A549 (cell line): ENCODE measurements around the gene KDM4B. TPM values are rescaled to one million over a fixed set of nuclear protein-coding genes. Genes with fewer than 3 reads are reported as not detected.

Source experiments
- ATAC-seq, 2 experiments: fragments of 200-7000 bp in 1 of 2; fragments of >200 bp in 1 of 2; cut with Nextera tagmentation in 1 of 2; cut with Tn5 transposase in 1 of 2; 3 replicates each; pipeline versions ENCODE4 v1.8.0 to v1.9.1; 2018 to 2020; ENCODE audit warnings: mild to moderate bottlenecking in 1 of 2, moderate library complexity in 1 of 2
- CTCF ChIA-PET: fragments of 300-600 bp; sonication (Branson Sonifier 250); formaldehyde crosslinking; extraction: SDS; loops from one replicate; lab custom pipeline; 2021; ENCODE audit warnings: antibody characterized with exemption, inconsistent platforms; lab: Yijun Ruan, JAX
- POLR2A ChIA-PET: fragments of 350-600 bp; formaldehyde crosslinking; extraction: SDS; loops from one replicate; lab custom pipeline; 2021; ENCODE audit warnings: antibody characterized with exemption, inconsistent platforms; lab: Yijun Ruan, JAX
- DNase-seq, 2 experiments: peaks; one replicate each; pipeline versions ENCODE4 v3.0.0 to v3.0.0-alpha.2; 2011 to 2016; ENCODE audit warnings: low read depth in 1 of 2, low spot score in 1 of 2
- FAIRE-seq: peaks from 2 replicates; lab custom pipeline; 2011; peaks lifted over from hg19 to GRCh38; lab: Jason Lieb, UNC
- H3K27ac ChIP-seq, 2 experiments: fragments of >200 bp; sonication (Bioruptor Twin); formaldehyde crosslinking; 3 replicates each; pipeline ENCODE4 v1.5.1; 2016 to 2017
- H3K4me1 ChIP-seq: fragments of >200 bp; sonication (Bioruptor Twin); formaldehyde crosslinking; 3 replicates; pipeline ENCODE4 v1.6.1; 2016
- H3K4me2 ChIP-seq: fragments of >200 bp; sonication (Bioruptor Twin); formaldehyde crosslinking; 3 replicates; pipeline ENCODE4 v1.6.1; 2016
- H3K4me3 ChIP-seq: fragments of >200 bp; sonication (Bioruptor Twin); formaldehyde crosslinking; 3 replicates; pipeline ENCODE4 v1.5.1; 2016
- H3K9me3 ChIP-seq: fragments of >200 bp; sonication (Bioruptor Twin); formaldehyde crosslinking; 3 replicates; pipeline ENCODE4 v1.6.1; 2016
- EHMT2 ChIP-seq: fragments of 200-600 bp; sonication (generic); IDR thresholded peaks from 2 replicates; pipeline ENCODE4 v1.6.1; 2016; ENCODE audit warnings: antibody characterized with exemption, low read depth, mild to moderate bottlenecking, moderate library complexity
- GATA3 ChIP-seq: IDR thresholded peaks from 2 replicates; pipeline ENCODE4 v1.6.1; 2012; ENCODE audit warnings: borderline replicate concordance
- HDAC2 ChIP-seq: fragments of 200-600 bp; sonication (generic); IDR thresholded peaks from 2 replicates; pipeline ENCODE4 v1.6.1; 2016
- HEYL ChIP-seq: fragments of 250-450 bp; sonication (Bioruptor Pico); IDR thresholded peaks from 2 replicates; pipeline ENCODE4 v1.8.0; 2021; ENCODE audit warnings: mild to moderate bottlenecking, moderate library complexity
- HOXA7 ChIP-seq: fragments of 250-450 bp; sonication (Bioruptor Pico); IDR thresholded peaks from 2 replicates; pipeline ENCODE4 v1.5.0; 2020; ENCODE audit warnings: mild to moderate bottlenecking, moderate library complexity
- HOXB5 ChIP-seq: fragments of 250-450 bp; sonication (Bioruptor Pico); IDR thresholded peaks from 2 replicates; pipeline ENCODE4 v1.5.0; 2020; ENCODE audit warnings: mild to moderate bottlenecking, moderate library complexity
- JUN ChIP-seq, 2 experiments: fragments of >200 bp; sonication (Bioruptor Twin); formaldehyde crosslinking; IDR thresholded peaks; 2 replicates in 1 of 2; 3 replicates in 1 of 2; pipeline ENCODE4 v1.6.1; 2016 to 2017
- KDM5A ChIP-seq: fragments of 200-600 bp; sonication (generic); IDR thresholded peaks from 2 replicates; pipeline ENCODE4 v1.6.1; 2016; ENCODE audit warnings: antibody characterized with exemption, mild to moderate bottlenecking
- MYC ChIP-seq: IDR thresholded peaks from 2 replicates; pipeline ENCODE4 v1.6.1; 2012; ENCODE audit warnings: mild to moderate bottlenecking, inconsistent platforms, low read length, improper control_type of control experiment, borderline replicate concordance
- POLR2A ChIP-seq: IDR thresholded peaks from 2 replicates; pipeline ENCODE4 v1.6.1; 2012; ENCODE audit warnings: mild to moderate bottlenecking, low read length
- RARB ChIP-seq: fragments of 250-450 bp; sonication (Bioruptor Pico); IDR thresholded peaks from 2 replicates; pipeline ENCODE4 v1.8.0; 2021; ENCODE audit warnings: mild to moderate bottlenecking, moderate library complexity
- RNF2 ChIP-seq: fragments of 200-600 bp; sonication (generic); IDR thresholded peaks from 2 replicates; pipeline ENCODE4 v1.6.1; 2016; ENCODE audit warnings: low read depth, mild to moderate bottlenecking, antibody characterized with exemption, moderate library complexity, borderline replicate concordance
- SMC3 ChIP-seq: fragments of >200 bp; sonication (Bioruptor Twin); formaldehyde crosslinking; IDR thresholded peaks from 3 replicates; pipeline ENCODE4 v1.6.1; 2018; ENCODE audit warnings: inconsistent platforms
- TP53 ChIP-seq: fragments of 250-450 bp; sonication (Bioruptor Pico); IDR thresholded peaks from 2 replicates; pipeline ENCODE4 v1.5.0; 2021; ENCODE audit warnings: mild to moderate bottlenecking, moderate library complexity
- ZC3H11A ChIP-seq: fragments of 450-650 bp; IDR thresholded peaks from 2 replicates; pipeline ENCODE4 v1.6.1; 2014; ENCODE audit warnings: antibody characterized with exemption, mild to moderate bottlenecking
- ZFP36 ChIP-seq: fragments of 450-650 bp; IDR thresholded peaks from 2 replicates; pipeline ENCODE4 v1.6.1; 2014; ENCODE audit warnings: borderline replicate concordance; ENCODE audit not compliant: partially characterized antibody
- ZNF302 ChIP-seq: fragments of 250-450 bp; sonication (Bioruptor Pico); IDR thresholded peaks from 2 replicates; pipeline ENCODE4 v1.9.0; 2021; ENCODE audit warnings: inconsistent platforms, mild to moderate bottlenecking, moderate library complexity
- ZSCAN20 ChIP-seq: fragments of 250-450 bp; sonication (Bioruptor Pico); IDR thresholded peaks from 2 replicates; pipeline ENCODE4 v1.8.0; 2022; ENCODE audit warnings: mild to moderate bottlenecking, moderate library complexity
- WGBS: methylation state at CpG from one replicate; pipeline ENCODE4 v1.1.6; 2017; ENCODE audit errors: missing lambda C conversion rate; 5-methylcytosine and 5-hydroxymethylcytosine counted together
- polyA plus RNA-seq, 4 experiments: library from polyadenylated mRNA; depleted of rRNA in 3 of 4; stranded (reverse); fragments of >200 nt; fragmentation: RNase III in 1 of 4; extraction: RNeasy Plus Mini Kit Qiagen cat#74134 plus additional on column Dnase treatment in 1 of 4; gene quantifications; 2 replicates in 3 of 4; 3 replicates in 1 of 4; pipeline ENCODE4 v1.2.3, GENCODE V29; 2011 to 2017
- TF ChIP-seq, protein P1 (sequence below): fragments of 200-600 bp; sonication (generic); IDR thresholded peaks from 2 replicates; pipeline ENCODE4 v1.6.1; 2016; ENCODE audit warnings: antibody characterized with exemption, mild to moderate bottlenecking, moderate library complexity
- TF ChIP-seq, protein P2 (sequence below): fragments of 450-650 bp; IDR thresholded peaks from 2 replicates; pipeline ENCODE4 v1.6.1; 2014; ENCODE audit warnings: antibody characterized with exemption
- TF ChIP-seq, protein P3 (sequence below): fragments of >200 bp; sonication (Bioruptor Twin); formaldehyde crosslinking; IDR thresholded peaks from 2 replicates; pipeline ENCODE4 v1.6.1; 2016

The KDM4B gene
- polyA plus RNA-seq, 2 of the 4 experiments (the other 2 are of a cell fraction) = 3.0 to 4.6 TPM

DNA sequence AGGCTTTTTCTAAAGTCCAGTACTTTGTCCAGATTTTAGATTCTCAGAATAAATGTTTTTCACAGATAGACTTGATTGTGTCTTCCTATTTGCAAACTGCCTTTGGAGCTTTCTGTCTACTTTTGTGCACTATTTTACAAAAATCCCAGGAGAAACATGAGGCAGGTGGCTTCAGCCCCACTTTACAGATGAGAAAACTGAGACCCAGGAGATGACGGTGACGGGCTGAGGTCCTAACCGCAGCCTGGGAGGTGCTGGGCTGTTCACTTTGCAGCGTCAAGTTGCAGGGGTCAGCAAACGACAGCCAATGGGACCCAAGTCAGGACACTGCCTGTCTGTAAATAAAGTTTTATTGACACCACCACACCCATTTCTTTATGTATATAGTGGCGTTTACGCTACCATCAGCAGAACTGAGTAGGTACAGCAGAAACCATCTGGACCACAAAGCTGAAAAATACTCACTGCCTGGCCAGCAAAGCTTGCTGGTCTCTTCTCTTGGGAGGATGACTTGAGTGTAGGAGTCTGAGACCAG, 6.8 kb upstream of the KDM4B start:
- no peak for TF ChIP-seq HOXB5 (CRISPR knock-in tag)
- TF ChIP-seq SMC3 = no peak
- TF ChIP-seq, protein P1, sequence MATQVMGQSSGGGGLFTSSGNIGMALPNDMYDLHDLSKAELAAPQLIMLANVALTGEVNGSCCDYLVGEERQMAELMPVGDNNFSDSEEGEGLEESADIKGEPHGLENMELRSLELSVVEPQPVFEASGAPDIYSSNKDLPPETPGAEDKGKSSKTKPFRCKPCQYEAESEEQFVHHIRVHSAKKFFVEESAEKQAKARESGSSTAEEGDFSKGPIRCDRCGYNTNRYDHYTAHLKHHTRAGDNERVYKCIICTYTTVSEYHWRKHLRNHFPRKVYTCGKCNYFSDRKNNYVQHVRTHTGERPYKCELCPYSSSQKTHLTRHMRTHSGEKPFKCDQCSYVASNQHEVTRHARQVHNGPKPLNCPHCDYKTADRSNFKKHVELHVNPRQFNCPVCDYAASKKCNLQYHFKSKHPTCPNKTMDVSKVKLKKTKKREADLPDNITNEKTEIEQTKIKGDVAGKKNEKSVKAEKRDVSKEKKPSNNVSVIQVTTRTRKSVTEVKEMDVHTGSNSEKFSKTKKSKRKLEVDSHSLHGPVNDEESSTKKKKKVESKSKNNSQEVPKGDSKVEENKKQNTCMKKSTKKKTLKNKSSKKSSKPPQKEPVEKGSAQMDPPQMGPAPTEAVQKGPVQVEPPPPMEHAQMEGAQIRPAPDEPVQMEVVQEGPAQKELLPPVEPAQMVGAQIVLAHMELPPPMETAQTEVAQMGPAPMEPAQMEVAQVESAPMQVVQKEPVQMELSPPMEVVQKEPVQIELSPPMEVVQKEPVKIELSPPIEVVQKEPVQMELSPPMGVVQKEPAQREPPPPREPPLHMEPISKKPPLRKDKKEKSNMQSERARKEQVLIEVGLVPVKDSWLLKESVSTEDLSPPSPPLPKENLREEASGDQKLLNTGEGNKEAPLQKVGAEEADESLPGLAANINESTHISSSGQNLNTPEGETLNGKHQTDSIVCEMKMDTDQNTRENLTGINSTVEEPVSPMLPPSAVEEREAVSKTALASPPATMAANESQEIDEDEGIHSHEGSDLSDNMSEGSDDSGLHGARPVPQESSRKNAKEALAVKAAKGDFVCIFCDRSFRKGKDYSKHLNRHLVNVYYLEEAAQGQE = no peak
- no peak for TF ChIP-seq KDM5A
- TF ChIP-seq EHMT2 = no peak
- ChIA-PET CTCF (interaction anchor here (0.6 kb wide), 2 partner anchors 27 to 84 kb away, joined by 3 to 4 read pairs; no protein-coding TSS in a partner anchor), POLR2A (no interaction called here)
- Histone ChIP-seq H3K4me3 (no peak overlapping the region), H3K4me1 (no peaks in the 10 kb centered on the region), H3K9me3 (no peaks in the 10 kb centered on the region), H3K4me2 (no peak overlapping the region), H3K27ac (no peak overlapping the region)
- WGBS = 87% methylated on average over 7 of the region's 7 CpGs
- no peak for ATAC-seq
- no peak for DNase-seq
- FAIRE-seq = no peak

DNA sequence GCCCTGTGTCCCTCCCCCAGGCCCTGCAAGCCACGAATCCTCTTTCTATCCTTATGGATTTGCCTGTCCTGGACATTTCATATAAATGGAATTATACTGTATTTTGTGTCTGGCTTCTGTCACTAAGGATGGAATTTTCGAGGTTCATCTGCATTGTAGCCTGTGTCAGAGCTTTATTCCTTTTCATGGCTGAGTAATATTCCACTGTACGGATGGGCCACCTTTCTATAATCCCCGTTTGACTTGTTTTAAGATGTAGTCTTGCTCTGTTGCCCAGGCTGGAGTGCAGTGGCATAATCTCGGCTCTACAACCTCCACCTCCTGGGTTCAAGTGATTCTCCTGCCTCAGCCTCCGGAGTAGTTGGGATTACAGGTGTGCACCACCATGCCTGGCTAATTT, 3.9 kb upstream of the KDM4B start:
- FAIRE-seq = no peak
- WGBS = 90% methylated on average over 6 of the region's 6 CpGs
- CTCF ChIA-PET = no interaction called here
- no peak overlapping the region for H3K4me3 ChIP-seq
- 0 out of 3 replicates have a peak, but pooled peaks cover 4% of the 10 kb centered on the region for H3K4me1 ChIP-seq
- no peak for DNase-seq
- no peaks in the 10 kb centered on the region for H3K9me3 ChIP-seq
- H3K27ac ChIP-seq = no peak overlapping the region
- TF ChIP-seq HDAC2 = no peak
- TF ChIP-seq MYC = no peak
- TF ChIP-seq, protein P2, sequence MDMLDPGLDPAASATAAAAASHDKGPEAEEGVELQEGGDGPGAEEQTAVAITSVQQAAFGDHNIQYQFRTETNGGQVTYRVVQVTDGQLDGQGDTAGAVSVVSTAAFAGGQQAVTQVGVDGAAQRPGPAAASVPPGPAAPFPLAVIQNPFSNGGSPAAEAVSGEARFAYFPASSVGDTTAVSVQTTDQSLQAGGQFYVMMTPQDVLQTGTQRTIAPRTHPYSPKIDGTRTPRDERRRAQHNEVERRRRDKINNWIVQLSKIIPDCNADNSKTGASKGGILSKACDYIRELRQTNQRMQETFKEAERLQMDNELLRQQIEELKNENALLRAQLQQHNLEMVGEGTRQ = no peak
- no peak for TF ChIP-seq GATA3
- TF ChIP-seq, protein P3, sequence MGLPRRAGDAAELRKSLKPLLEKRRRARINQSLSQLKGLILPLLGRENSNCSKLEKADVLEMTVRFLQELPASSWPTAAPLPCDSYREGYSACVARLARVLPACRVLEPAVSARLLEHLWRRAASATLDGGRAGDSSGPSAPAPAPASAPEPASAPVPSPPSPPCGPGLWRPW = no peak
- TF ChIP-seq JUN (IDR thresholded peaks at IDR 0.05) = no peak
- TF ChIP-seq ZFP36 = no peak
- no peak for TF ChIP-seq SMC3
- H3K4me2 ChIP-seq = no peak overlapping the region
- no peak for ATAC-seq
- POLR2A ChIA-PET = no interaction called here

DNA sequence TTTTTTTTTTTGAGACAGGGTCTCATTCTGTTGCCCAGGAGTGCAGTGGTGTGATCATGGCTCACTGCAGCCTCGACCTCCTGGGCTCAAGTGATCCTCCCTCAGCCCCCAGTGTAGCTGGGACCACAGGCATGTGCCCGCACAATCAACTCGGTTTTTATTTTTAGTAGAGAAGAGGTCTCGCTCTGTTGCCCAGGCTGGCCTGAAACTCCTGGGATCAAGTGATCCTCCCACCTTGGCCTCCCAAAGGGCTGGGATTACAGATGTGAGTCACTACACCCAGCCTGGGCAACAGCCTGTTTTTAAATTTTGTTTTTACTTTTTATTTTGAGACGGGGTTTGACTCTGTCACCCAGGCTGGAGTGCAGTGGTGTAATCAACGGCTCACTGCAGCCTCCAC, 2.3 kb upstream of the KDM4B start:
- TF ChIP-seq, protein P3 = no peak
- TF ChIP-seq JUN (IDR thresholded peaks at IDR 0.05) (no peak), HEYL (CRISPR knock-in tag) (no peak), RARB (CRISPR knock-in tag) (no peak), POLR2A (no peak), RNF2 (no peak), TP53 (no peak), ZSCAN20 (CRISPR knock-in tag) (no peak), HOXA7 (CRISPR knock-in tag) (no peak), ZNF302 (CRISPR knock-in tag) (no peak), ZC3H11A (no peak)
- TF ChIP-seq, all 56 proteins: peak for 0
- CTCF ChIA-PET = no interaction called here

More for the DNA sequence above, 2.3 kb upstream of the KDM4B start:
- no peak for FAIRE-seq
- H3K4me1 ChIP-seq = peaks cover 12% of the 10 kb centered on the region; the same call in 2 of the 3 replicates
- H3K4me3 ChIP-seq = no peak overlapping the region
- H3K4me2 ChIP-seq = no peak overlapping the region
- H3K9me3 ChIP-seq = no peaks in the 10 kb centered on the region
- no peak for ATAC-seq
- H3K27ac ChIP-seq = no peak overlapping the region
- POLR2A ChIA-PET = no interaction called here
- DNase-seq = no peak
- 87% methylated on average over 6 of the region's 6 CpGs for WGBS
